DND-41 (cell line): ENCODE data around the gene POLR3B.

Source experiments
- EZH2 ChIP-seq: IDR thresholded peaks from 3 replicates; pipeline ENCODE4 v1.6.1; 2012; ENCODE audit warnings: borderline replicate concordance, low read depth, mild to moderate bottlenecking, moderate library complexity, low read length, inconsistent platforms; ENCODE audit not compliant: severe bottlenecking
- TF ChIP-seq, protein P1 (sequence below): IDR thresholded peaks from 2 replicates; pipeline ENCODE4 v1.5.1; 2012; ENCODE audit warnings: borderline replicate concordance, low read length, moderate library complexity, mild to moderate bottlenecking; ENCODE audit not compliant: poor library complexity, severe bottlenecking; ENCODE audit errors: extremely low read depth

DNA sequence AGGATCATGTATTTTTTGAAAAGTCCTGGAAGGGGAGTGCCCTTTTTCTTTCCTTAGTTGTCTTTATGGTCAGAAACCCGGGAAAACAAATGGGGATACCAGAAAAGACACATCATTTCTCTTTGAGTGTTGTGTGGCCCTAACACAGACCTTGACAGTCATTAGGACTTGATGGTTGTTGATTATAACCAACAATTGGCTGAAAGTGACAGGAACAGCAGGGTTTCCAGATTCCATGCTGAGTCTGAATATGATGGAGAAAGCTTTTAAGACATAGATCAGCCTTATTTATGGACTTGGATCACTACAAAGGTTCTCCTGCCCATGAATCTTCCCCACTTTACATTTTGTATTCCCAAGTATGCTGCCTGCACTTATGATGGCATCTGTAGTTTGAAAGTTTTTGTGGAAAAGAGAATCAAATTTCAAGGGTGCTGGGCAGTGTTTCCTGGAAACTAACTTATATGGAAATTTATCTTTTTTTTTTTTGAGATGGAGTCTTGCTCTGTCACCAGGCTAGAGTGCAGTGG is 30.4 kb downstream of the POLR3B start:
- TF ChIP-seq, protein P1, sequence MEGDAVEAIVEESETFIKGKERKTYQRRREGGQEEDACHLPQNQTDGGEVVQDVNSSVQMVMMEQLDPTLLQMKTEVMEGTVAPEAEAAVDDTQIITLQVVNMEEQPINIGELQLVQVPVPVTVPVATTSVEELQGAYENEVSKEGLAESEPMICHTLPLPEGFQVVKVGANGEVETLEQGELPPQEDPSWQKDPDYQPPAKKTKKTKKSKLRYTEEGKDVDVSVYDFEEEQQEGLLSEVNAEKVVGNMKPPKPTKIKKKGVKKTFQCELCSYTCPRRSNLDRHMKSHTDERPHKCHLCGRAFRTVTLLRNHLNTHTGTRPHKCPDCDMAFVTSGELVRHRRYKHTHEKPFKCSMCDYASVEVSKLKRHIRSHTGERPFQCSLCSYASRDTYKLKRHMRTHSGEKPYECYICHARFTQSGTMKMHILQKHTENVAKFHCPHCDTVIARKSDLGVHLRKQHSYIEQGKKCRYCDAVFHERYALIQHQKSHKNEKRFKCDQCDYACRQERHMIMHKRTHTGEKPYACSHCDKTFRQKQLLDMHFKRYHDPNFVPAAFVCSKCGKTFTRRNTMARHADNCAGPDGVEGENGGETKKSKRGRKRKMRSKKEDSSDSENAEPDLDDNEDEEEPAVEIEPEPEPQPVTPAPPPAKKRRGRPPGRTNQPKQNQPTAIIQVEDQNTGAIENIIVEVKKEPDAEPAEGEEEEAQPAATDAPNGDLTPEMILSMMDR: no peak
- no peak for TF ChIP-seq EZH2
